HG03196 (cell line): ENCODE data around the gene PRKAG2.
"Not testable (repeated sequence)": the region's sequence is repeated elsewhere in the genome, so short reads cannot be mapped to it uniquely, and the experiment has no call there.

Experiments used
- ATAC-seq: cut with Tn5 transposase; IDR thresholded peaks from one replicate; pipeline ENCODE4 v1.9.1; 2021; ENCODE audit not compliant: unreplicated experiment

The PRKAG2 gene

GRCh38 chr7:151600331-151600730 is 276.6 kb downstream of the PRKAG2 start:
- ATAC-seq = no peak

DNA sequence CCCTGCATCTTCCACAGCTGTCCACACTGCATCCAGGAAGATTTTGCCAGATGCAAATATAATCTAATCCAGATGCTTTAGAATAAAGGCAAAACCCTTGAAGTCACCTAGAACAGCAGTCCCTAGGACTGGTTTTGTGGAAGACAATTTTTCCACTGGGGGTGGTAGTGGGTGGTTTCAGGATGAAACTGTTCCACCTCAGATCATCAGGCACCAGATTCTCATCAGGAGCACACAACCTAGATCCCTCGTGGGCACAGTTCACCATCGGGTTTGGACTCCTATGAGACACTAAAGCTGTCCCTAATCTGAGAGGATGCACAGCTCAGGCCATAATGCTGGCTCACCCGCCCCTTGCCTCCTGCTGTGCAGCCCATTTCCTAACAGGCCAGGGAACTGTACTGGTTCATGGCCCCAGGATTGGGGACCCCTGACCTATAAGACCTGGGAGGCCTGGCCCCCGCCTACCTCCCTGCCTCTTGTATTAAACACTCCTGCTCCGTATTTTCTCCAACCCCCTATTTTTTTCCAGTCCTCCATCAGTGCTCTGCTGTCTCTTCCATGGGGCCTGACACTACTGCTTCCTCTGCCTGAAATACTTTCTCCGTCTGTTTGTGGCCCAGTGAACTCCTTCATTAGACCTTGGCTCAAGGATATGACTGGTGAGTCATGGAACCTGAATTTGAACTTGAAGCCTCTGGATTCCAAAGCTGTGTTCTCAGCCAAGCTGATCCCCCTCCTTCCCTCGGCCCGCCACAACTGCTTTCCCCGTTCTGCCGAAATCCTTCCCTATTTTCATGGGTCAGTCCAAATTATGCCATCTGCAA is 277.3 kb downstream of the PRKAG2 start:
- no peak for ATAC-seq

DNA sequence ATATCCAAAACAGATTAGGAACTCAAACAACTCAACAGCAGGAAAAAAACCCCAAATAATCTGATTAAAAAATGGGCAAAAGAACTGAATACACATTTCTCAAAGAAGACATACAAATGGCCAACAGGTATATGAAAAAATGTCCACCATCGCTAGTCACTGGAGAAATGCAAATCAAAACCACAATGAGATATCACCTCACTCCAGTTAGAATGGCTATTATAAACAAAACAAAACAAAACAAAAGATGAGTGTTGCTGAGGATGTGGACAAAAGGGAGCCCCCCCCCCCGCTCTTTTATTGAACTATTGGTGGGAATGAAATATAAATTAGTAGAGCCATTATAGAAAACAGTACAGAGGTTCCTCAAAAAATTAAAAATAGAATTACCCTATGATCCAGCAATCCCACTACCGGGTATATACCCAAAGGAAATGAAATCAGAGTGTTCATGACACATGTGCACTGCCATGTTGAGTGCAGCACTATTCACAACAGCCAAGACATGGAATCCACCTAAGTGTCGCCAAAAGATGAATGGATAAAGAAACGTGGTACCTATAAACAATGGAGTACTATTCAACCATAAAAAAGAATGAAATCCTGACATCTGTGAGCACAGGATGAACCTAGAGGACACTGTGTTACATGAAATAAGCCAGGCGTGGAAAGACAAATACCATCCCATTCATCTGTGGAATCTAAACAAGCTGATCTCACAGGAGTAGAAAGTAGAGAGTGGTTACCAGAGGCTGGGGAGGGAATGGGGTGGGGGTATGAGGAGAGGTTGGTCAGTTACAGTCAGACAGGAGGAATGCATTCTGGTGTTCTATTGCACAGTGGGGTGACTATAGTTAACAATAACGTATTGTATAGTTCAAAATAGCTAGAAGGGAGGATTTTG is 279.1 kb downstream of the PRKAG2 start:
- no peak for ATAC-seq

DNA sequence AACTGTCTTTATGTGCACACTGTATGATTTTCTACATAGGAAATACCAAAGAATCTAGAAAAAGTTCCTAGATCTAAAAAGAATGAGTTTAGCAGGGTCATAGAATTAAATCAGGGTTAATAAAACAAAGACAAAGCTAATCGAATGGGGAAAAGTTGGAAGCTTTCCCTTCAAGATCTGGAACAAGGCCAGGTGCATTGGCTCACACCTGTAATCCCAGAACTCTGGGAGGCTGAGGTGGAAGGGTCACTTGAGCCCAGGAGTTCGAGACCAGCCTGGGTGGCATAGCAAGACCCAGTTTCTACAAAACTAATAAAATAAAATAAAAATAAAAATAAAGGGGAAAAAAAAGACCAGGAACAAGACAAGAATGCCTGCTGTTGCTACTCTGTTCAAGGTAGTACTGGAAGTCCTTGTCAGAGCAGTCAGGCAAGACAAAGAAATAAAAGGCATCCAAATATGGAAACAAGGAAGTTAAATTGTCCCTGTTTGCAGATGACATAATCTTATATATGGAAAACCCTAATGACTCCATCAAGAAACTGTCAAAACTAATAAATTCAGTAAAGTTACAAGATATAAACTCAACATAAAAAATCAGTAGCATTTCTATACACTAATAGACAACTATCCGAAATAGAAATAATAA is 281.1 kb downstream of the PRKAG2 start:
- no peak for ATAC-seq

DNA sequence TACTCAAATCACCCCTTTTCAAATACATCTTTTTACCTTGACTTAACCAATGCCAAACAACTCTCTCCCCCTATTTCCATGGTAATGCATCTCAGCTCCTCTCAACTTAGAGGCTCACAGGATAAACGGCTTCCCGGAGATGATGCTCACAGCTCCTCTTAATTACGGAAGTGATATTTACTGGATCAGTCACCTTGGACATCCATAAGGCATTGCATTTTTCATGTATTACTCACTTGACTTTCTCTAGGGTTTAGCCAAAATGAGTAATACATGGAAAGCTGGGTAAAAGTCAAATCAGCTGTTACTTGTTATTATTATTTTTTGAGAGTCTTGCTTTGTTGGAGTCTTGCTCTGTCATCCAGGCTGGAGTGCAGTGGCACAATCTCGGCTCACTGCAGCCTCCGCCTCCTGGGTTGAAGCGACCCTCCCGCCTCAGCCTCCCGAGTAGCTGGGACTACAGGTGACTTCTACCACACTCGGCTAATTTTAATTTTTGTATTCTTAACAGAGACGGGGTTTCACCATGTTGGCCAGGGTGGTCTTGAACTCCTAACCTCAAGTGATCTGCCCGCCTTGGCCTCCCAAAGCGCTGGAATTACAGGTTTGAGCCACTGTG is 283.9 kb downstream of the PRKAG2 start:
- no peak for ATAC-seq

GRCh38 chr7:151592330-151592729 is 284.6 kb downstream of the PRKAG2 start:
- no peak for ATAC-seq

DNA sequence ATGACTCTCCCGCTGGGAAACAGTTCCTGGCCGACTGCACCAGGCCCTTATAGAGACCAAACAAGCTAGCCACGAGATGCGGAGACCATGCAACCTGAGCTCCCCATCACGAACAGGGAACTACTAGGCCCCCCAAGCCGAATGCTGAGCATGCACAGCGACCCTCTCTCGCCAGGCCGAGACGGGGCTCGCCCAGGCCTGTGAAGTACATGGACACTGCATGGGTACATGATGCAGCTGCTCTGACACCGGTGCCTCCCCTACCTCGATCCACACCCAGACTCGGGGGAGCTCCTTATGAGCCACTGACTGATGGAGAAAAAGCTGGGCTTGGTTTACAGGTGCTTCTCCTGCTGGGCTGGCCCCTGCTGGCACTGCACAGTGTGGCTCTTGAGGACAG is 285.0 kb downstream of the PRKAG2 start:
- no peak for ATAC-seq

- ATAC-seq = no peak
Measured at GRCh38 chr7:151590850-151591771, 285.8 kb downstream of the PRKAG2 start.

DNA sequence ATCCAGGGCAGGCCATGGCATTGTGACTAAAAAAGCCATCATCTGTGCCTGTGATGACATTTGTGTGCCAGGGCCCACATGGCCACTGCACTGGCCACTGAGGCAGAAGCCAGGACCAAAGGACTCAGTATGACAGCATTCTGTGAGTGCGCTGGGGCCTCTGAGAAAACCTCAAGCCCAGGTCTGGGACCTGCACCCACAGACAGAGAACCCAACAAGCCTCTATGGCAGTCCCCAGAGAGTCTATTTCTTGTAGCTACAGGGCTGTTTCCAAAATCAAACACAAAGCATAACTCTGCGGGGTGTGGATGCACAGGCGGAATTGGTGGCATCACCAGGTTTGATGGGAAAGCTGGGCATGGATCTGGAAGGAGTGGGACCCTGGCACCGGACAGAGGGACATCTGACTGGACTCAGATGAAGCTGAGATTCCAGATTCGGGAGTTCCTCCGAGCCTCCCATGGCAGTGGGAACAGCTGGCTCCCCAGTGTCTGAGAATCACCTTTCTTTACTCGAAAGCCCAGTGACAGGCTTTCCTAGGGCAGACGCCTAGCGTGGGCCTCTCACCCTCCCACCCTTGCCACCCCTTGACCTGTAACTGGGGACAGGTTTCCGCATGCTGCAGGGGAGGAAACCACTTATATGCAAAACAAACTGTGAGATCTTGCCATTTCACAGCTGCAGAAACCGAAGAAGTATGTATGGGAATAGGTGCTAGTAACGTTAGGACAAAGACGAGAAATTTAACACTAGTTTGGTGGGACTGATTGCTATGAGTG is 286.7 kb downstream of the PRKAG2 start:
- ATAC-seq = no peak

DNA sequence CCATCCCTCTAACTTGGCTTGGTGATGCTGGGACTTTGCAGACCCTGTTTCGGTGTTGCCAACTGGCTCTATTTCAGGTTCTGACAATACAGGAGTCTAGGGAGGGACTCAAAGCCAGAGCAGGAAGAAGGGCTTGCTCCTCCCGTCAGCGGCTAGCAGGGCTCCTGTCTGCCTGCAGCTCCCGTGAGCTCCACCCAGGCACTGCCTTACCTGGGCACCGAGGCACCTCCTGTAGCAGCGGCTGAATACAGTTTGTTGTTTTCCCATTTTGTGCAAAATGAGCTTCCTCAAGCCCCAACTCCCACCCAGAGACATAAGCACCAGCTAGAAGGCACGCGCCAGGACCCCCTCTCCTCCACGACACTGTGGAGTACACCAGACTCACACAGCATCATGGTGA is 287.9 kb downstream of the PRKAG2 start:
- ATAC-seq = no peak

DNA sequence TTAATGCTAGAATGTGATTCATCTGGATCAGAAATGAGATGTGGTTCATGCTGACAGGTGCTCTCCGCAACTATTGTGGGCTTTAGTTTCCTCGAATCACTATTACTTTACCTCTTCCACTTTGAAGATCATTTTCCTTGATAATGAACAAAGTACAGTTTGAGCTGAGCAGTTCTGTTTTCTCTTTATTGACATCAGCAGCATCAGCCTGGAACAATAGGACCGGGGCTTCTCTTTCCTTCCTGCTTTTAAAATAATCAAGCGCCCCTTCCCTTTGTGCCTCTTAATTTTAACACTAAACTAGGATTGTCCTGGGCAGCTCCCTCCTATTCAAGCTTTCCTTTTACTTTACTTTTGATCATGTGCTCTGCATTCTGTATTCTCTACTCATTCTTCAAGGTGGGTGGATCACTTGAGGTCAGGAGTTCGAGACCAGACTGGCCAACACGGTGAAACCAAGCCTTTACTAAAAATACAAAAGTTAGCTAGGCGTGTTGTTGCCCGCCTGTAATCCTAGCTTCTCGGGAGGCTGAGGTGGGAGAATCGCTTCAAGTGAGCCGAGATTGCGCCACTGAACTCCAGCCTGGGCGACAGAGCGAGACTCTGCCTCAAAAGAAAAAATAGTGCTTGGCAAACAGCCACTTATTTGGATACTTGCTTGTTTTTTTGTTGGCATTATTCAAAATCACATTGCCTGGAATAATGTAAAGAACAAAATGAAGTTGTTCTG is 290.2 kb downstream of the PRKAG2 start:
- no peak for ATAC-seq

DNA sequence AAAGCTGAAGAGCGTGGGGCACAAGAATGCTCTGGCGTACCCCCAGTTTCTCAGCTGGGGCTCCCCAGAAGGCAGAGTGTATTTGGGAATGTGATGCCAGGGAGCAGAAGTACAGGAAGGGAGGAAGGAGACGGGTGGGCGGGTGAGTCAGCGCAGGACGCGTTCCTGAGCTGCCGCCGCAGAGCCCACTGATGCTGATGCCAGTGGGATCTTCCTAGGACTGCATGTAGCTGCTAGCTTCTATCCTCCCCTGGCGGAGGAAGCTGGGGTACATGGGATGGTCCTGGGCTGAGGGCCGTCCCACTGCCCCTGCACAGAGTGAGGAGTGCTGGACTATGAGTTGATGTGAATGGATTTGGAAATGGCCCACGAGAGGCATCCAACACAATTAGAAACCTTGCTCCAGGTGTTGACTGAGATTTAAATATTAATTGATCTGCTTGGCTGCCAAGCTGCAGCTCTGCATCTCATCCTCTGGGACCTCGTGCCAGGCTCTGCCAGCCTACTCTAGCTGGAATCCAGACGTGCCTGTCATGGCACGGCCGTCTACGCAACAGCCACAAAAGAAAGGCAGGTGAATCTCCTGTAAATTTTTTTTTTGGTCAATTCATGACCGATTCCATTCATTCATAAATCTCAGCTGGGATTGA is 291.0 kb downstream of the PRKAG2 start:
- ATAC-seq = no peak

GRCh38 chr7:151581741-151582140 is 295.2 kb downstream of the PRKAG2 start:
- ATAC-seq = no peak

DNA sequence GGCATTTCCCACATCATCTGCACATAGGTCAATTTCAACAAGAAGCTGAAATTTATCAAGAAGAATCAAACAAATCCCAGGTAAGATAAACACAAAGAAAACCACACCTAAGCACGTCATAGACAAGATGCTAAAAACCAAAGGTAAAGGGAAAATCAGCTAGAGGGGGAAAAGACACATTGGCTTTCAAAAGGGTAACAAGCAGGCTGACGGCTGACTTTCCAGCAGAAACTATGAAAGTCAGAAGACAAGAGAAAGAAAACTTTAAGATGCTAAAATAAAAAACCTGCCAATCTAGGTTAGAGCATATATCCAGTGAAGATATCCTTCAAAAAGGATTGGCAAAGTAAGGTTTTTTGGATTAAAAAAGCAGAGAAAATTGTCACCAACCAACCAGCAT is 297.3 kb downstream of the PRKAG2 start:
- no peak for ATAC-seq

DNA sequence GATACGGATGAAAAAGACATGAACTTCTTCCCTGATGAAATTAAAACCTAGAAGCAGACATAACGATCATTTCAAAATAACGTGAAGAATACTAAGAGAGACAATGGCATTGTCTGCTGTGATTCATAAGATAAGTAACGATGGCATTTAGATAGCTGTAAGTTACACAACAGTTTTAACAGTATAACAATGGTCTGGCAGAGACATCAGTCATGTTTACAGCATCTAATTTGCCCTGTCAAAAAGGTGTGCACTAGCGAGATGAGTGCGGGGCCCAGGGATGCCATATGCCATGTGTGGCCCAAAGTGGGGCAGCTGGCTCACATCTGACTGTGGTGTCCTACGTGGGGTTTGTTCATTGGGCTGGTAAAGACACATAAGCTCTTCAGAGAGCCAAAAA is 301.5 kb downstream of the PRKAG2 start:
- no peak for ATAC-seq

- not testable (repeated sequence) for ATAC-seq
Measured at GRCh38 chr7:151573046-151573445, 303.9 kb downstream of the PRKAG2 start.

- no peak for ATAC-seq
Measured at GRCh38 chr7:151572136-151572535, 304.8 kb downstream of the PRKAG2 start.

GRCh38 chr7:151571471-151571870 is 305.4 kb downstream of the PRKAG2 start:
- ATAC-seq = no peak
